Measurements from ENCODE around the gene RAB35. TPM values are rescaled to one million over a fixed set of nuclear protein-coding genes. Genes with fewer than 3 reads are reported as not detected.

Gene RAB35
- total RNA-seq, 4 donors from 2014 or later, result 12.3 to 30.7 (median 16.9) TPM

DNA sequence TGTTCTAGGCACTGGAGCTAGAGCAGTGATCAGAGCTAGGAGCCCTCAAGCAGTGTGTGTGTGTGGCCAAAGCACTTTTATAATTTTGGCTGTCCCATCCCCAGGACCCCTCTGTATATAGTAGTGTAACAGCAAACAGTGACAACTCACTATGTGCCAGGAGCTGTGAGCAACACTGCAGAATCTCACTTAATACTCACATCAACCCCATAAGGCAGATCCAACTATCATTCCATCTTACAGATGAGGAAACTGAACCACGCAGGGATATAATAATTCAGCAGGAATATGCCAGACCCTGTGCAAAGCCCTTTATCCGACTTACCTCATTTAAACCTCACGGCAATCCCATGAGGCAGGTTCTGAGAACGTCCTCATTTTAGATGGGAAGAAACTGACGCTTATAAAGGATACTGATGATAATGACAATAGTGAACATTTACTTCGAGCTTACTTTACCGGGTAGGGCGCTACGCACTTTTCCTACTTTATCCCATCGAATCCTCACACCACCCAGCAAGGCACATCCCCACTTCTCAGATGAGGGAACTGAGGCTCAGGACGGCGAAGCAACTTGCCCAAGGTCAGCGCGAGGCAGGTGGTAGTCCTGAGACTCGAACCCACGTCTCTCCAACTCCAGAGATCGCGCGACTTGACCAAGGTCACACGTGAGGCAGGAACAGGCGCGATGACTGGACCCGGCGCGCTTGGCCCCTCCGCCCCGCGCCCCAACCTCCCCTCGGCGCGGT lies 687 bp downstream of the RAB35 start:
- DNase-seq (peak in 1 of 2 donors; percentile 42), ATAC-seq (no peak)
- intact Hi-C loops (cut with DNase I; ENCODE audit: low total_unique reads), result loop anchor here (1.0 to 5.0 kb wide), 3 partner anchors 30 to 176 kb away; partner anchors contain the start of genes GCN1, RNU4-1 and RNU4-2
- Histone ChIP-seq H3K4me1 (peaks cover 42 to 51% of the 10 kb centered on the region in 2 donors), H3K36me3 (no peaks in the 10 kb centered on the region), H3K4me3 (peak overlapping the region; percentile 69 to 99 (median 86)), H3K27me3 (no peaks in the 10 kb centered on the region), H3K27ac (peak overlapping the region; percentile 89 to 99 (median 98)), H3K9me3 (no peaks in the 10 kb centered on the region)
- no peak for TF ChIP-seq POLR2A (IDR thresholded peaks at IDR 0.05)
- TF ChIP-seq, protein P1, sequence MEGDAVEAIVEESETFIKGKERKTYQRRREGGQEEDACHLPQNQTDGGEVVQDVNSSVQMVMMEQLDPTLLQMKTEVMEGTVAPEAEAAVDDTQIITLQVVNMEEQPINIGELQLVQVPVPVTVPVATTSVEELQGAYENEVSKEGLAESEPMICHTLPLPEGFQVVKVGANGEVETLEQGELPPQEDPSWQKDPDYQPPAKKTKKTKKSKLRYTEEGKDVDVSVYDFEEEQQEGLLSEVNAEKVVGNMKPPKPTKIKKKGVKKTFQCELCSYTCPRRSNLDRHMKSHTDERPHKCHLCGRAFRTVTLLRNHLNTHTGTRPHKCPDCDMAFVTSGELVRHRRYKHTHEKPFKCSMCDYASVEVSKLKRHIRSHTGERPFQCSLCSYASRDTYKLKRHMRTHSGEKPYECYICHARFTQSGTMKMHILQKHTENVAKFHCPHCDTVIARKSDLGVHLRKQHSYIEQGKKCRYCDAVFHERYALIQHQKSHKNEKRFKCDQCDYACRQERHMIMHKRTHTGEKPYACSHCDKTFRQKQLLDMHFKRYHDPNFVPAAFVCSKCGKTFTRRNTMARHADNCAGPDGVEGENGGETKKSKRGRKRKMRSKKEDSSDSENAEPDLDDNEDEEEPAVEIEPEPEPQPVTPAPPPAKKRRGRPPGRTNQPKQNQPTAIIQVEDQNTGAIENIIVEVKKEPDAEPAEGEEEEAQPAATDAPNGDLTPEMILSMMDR (IDR thresholded peaks at IDR 0.05 in 4 of 5, conservative IDR thresholded peaks at IDR 0.05 in 1 of 5), result no peak
- in situ Hi-C loops (cut with MboI; ENCODE audit: low sequenced_read_pairs in 4 of 4), result no loop called here

DNA sequence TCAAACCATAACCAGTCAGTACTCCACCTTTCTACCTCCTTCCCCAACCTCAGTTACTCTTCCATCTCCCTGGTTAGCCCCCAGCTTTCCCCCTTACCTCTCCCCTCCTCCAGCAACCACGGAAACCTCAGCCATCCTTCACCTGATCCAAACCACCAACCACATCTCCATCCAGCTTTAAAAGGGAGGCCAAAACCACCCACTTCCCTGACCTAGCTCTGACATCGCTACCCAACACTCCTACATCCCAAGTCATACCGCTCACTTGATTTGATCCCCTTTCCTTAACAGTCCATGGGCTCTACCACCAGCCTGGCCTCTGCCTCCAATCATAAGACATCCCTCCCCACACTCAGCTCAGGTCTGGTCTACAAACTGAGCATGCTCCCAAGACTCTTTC lies 1.5 kb downstream of the RAB35 start:
- in situ Hi-C loops (cut with MboI; ENCODE audit: low sequenced_read_pairs in 4 of 4), result no loop called here

DNA sequence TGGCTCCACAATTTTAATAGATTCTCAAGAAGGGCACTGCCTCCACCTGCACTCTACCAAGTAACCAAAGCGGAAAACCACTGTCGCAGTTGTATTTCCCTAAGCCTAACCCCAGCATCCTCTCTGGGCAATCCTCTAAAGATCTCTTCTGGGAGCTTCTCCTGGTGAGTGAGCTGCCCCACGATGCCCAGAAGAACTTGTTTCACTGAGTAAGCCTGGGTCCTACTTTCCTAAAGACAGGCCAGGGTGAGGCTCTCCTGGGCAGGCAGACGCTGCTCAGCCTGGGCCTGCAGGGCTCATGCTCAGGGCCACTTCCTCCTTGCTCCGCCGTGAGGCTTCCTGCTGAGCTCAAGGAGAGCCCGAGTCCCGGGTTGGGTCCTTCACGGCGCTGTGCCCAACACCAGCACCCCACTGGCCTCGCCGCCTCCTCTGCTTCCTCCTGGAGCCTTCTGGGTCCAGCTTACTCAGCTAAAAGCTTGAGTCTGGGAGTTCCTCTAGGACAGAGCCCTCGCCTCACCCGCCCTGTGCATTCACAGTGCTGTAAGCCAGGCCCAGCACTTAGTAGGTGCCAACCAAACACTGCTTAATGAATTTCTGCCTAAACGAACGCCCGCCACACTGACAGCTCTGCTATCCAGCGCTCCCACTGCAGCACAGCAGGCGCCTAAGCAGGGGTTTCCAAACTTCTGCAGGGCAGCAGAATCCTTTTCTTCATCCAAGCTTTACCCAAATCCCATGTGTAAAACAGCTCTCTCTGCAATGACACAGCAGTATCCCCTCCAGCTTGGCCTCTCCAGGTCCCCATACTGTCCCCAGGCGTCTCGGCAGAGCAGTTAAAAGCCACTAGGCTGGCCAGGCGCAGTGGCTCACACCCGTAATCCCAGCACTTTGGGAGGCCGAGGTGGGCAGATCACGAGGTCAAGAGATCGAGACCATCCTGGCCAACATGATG lies 5.7 kb downstream of the RAB35 start:
- intact Hi-C loops (cut with DNase I; ENCODE audit: low total_unique reads) (no loop called here), in situ Hi-C loops (cut with MboI; ENCODE audit: low sequenced_read_pairs in 4 of 4) (no loop called here)
- no peak overlapping the region for H3K4me3 ChIP-seq
- DNase-seq, result peak; percentile 49 to 59
- H3K27ac ChIP-seq, result peak overlapping the region in 1 of 4 donors; percentile 31
- TF ChIP-seq, protein P1 (IDR thresholded peaks at IDR 0.05 in 4 of 5, conservative IDR thresholded peaks at IDR 0.05 in 1 of 5), result no peak
- no peak for TF ChIP-seq POLR2A (IDR thresholded peaks at IDR 0.05)
- H3K27me3 ChIP-seq, result no peaks in the 10 kb centered on the region
- peak in 1 of 2 donors; percentile 18 for ATAC-seq
- peaks cover 24 to 34% of the 10 kb centered on the region in 2 donors for H3K4me1 ChIP-seq
- H3K36me3 ChIP-seq, result no peaks in the 10 kb centered on the region
- no peaks in the 10 kb centered on the region for H3K9me3 ChIP-seq

More for the DNA sequence above, 1.5 kb downstream of the RAB35 start:
- Histone ChIP-seq H3K27ac (peak overlapping the region in 3 of 4 donors; percentile 89 to 99 (median 99)), H3K36me3 (no peaks in the 10 kb centered on the region), H3K27me3 (no peaks in the 10 kb centered on the region), H3K4me3 (peak overlapping the region; percentile 69 to 99 (median 86)), H3K4me1 (peaks cover 42 to 55% of the 10 kb centered on the region in 2 donors), H3K9me3 (no peaks in the 10 kb centered on the region)
- no peak for TF ChIP-seq POLR2A (IDR thresholded peaks at IDR 0.05)
- TF ChIP-seq, protein P1 (IDR thresholded peaks at IDR 0.05 in 4 of 5, conservative IDR thresholded peaks at IDR 0.05 in 1 of 5), result no peak
- ATAC-seq (no peak), DNase-seq (no peak)
- intact Hi-C loops (cut with DNase I; ENCODE audit: low total_unique reads), result loop anchor here (5.0 kb wide), 2 partner anchors 77 to 177 kb away; partner anchors contain the start of genes GCN1, RNU4-1 and RNU4-2

DNA sequence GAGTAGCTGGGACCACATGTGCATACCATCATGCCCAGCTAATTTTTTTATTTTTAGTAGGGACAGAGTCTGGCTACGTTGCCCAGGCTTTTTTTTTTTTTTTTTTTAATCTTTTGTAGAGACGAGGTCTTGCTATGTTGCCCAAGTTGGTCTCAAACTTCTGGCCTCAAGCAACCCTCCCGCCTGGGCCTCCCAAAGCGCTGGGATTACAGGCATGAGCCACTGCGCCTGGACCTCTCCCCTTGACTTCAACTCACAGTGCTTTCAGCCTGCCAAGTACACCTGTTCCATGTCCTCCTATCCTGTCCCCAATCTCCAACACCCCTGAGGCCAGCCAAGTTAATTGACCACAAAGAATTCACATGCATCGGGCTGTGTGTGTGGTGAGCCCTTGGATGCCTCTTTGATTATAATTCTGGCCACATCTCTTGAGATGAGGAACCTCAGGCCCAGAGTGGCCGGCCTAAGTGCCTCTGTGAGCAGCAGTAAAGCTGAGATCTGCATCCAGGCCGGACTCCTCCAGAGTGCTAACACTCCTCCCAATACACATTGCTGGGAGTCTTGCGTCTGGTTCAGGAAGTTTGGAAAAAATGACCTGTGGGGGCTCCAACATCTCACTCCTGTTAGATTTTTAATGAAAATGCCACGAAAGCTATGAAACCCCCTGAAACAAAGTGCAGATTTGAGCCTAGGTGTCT lies 6.8 kb downstream of the RAB35 start:
- no peak for DNase-seq
- intact Hi-C loops (cut with DNase I; ENCODE audit: low total_unique reads), result no loop called here
- no peak for ATAC-seq
- in situ Hi-C loops (cut with MboI; ENCODE audit: low sequenced_read_pairs in 4 of 4), result no loop called here
- Histone ChIP-seq H3K36me3 (peaks cover 0 to 5% of the 10 kb centered on the region in 2 donors), H3K27me3 (no peaks in the 10 kb centered on the region), H3K4me1 (peaks cover 13 to 23% of the 10 kb centered on the region in 2 donors), H3K4me3 (no peak overlapping the region), H3K9me3 (no peaks in the 10 kb centered on the region), H3K27ac (no peak overlapping the region)
- TF ChIP-seq, protein P1 (IDR thresholded peaks at IDR 0.05 in 4 of 5, conservative IDR thresholded peaks at IDR 0.05 in 1 of 5), result no peak
- TF ChIP-seq POLR2A (IDR thresholded peaks at IDR 0.05), result no peak

Measured in gastrocnemius medialis (tissue), 4 donors.